ENCODE results near the gene NCKAP5. TPM values are rescaled to one million over a fixed set of nuclear protein-coding genes. Genes with fewer than 3 reads are reported as not detected.

The NCKAP5 gene
- total and polyA plus RNA-seq, 8 donors, result 4.0 to 22.1 (median 14.4) TPM

DNA sequence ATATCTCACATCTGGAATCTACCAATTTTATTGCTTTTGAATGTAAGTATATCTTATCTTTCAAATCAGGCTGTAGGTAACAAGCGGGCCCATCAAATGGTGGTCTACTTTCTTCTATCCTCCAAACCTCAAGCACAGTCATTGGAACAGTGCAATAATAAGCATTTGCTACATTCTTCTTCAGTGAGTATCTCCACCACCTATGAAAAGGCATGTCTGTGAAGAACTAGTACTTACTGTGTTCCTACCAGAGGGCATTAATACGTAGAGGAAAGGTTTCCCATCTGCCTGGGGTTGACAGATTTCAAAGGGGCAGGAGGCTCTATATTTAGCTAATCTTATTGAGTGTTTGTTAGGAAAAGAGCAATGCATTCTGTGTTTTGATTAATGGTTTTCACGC, 411.1 kb downstream of the NCKAP5 start:
- Histone ChIP-seq H3K27ac (no peak overlapping the region), H3K36me3 (no peaks in the 10 kb centered on the region), H3K4me1 (no peaks in the 10 kb centered on the region), H3K27me3 (no peaks in the 10 kb centered on the region), H3K4me3 (no peak overlapping the region), H3K9me3 (no peaks in the 10 kb centered on the region)
- ATAC-seq (no peak), DNase-seq (no peak)
- intact Hi-C loops (cut with DNase I), result no loop called here
- TF ChIP-seq, protein P1, sequence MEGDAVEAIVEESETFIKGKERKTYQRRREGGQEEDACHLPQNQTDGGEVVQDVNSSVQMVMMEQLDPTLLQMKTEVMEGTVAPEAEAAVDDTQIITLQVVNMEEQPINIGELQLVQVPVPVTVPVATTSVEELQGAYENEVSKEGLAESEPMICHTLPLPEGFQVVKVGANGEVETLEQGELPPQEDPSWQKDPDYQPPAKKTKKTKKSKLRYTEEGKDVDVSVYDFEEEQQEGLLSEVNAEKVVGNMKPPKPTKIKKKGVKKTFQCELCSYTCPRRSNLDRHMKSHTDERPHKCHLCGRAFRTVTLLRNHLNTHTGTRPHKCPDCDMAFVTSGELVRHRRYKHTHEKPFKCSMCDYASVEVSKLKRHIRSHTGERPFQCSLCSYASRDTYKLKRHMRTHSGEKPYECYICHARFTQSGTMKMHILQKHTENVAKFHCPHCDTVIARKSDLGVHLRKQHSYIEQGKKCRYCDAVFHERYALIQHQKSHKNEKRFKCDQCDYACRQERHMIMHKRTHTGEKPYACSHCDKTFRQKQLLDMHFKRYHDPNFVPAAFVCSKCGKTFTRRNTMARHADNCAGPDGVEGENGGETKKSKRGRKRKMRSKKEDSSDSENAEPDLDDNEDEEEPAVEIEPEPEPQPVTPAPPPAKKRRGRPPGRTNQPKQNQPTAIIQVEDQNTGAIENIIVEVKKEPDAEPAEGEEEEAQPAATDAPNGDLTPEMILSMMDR (IDR thresholded peaks at IDR 0.05), result no peak

DNA sequence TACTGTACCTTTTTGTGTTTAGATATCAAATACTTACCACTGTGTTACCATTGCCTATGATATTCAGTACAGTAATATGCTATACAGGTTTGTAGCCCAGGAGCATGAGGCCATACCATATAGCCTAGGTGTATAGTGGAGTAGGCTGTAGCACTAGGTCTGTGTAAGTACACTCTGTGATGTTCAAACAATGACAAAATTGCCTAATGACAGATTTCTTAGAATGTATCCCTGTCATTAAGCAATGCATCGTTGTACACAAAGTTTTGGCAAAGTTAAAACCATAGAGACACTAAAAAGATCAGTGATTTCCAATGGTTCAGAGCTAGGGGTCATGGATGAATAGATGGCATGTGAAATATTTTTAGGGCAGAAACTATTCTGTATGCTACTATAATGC, 415.5 kb downstream of the NCKAP5 start:
- no peak for ATAC-seq

DNA sequence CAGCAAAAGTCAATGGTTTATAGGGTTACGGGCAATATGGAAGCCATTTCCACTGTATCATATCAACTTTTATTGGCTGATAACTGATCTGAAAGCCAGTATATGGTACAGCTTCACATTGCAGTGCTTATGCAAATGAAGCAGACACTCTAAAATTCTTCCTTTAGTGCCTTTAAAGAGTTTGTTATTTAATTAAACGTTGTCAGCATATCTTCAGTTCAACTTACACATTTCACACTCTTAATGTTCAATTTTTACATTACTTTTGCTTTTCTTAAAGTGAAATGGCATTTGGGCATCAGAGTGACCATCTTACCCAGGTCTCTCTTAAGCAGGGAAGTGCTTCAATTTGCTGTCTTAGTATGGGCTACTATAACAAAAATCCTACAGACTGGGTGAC, 420.1 kb downstream of the NCKAP5 start:
- Histone ChIP-seq H3K27me3 (no peaks in the 10 kb centered on the region), H3K4me1 (no peaks in the 10 kb centered on the region), H3K9me3 (no peaks in the 10 kb centered on the region), H3K36me3 (no peaks in the 10 kb centered on the region), H3K27ac (no peak overlapping the region), H3K4me3 (no peak overlapping the region)
- TF ChIP-seq, protein P1 (IDR thresholded peaks at IDR 0.05), result no peak
- no peak for DNase-seq
- intact Hi-C loops (cut with DNase I), result no loop called here
- ATAC-seq, result no peak

More for the DNA sequence above, 415.5 kb downstream of the NCKAP5 start:
- no peak overlapping the region for H3K27ac ChIP-seq
- DNase-seq, result no peak
- no peaks in the 10 kb centered on the region for H3K36me3 ChIP-seq
- no peak overlapping the region for H3K4me3 ChIP-seq
- H3K4me1 ChIP-seq, result no peaks in the 10 kb centered on the region
- TF ChIP-seq, protein P1 (IDR thresholded peaks at IDR 0.05), result no peak
- intact Hi-C loops (cut with DNase I), result no loop called here
- no peaks in the 10 kb centered on the region for H3K27me3 ChIP-seq
- H3K9me3 ChIP-seq, result no peaks in the 10 kb centered on the region

DNA sequence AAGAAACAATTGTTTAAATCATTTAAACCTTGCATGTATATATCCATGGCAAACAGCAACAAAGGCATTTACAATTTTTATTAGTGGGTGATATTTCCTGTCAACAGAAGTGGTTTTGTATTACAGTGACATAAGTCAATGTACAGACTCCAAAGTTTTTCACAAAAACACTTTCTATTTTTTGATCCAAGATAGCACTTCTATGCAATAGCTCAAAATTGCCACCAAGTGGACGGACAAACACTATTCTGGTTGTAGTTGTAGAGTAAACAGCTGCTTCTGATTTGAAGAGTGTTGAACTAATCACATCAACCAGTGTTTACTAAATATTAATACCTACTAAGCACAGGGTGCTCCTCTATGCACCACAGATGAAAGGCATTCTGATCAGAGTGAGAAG, 421.4 kb downstream of the NCKAP5 start:
- H3K4me1 ChIP-seq, result no peaks in the 10 kb centered on the region
- TF ChIP-seq, protein P1 (IDR thresholded peaks at IDR 0.05), result no peak
- no peaks in the 10 kb centered on the region for H3K9me3 ChIP-seq
- DNase-seq, result peak in 1 of 4 donors; percentile 16
- no peak overlapping the region for H3K27ac ChIP-seq
- no peak overlapping the region for H3K4me3 ChIP-seq
- ATAC-seq, result no peak
- no peaks in the 10 kb centered on the region for H3K27me3 ChIP-seq
- intact Hi-C loops (cut with DNase I), result no loop called here
- no peaks in the 10 kb centered on the region for H3K36me3 ChIP-seq

DNA sequence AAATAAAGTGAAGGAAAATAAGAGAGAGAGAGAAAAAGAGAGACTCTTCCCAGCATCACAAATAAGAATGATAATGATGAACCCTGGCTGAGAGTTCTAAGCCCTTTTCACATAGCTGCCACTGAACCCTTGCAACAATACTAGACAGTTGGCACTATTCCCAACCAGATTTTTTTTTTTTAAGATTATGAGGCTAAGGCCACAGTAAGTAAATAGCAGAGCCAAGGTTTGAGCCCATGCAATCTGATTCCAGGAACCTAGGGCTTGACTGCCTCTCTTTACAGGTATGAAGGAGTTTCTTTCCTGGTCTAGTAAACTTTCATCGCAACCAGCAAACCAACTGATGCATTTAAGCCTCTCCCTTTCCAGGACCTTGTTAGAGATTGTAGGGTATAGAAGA, 424.6 kb downstream of the NCKAP5 start:
- Histone ChIP-seq H3K36me3 (no peaks in the 10 kb centered on the region), H3K27me3 (no peaks in the 10 kb centered on the region), H3K4me3 (no peak overlapping the region), H3K9me3 (no peaks in the 10 kb centered on the region), H3K4me1 (no peaks in the 10 kb centered on the region), H3K27ac (no peak overlapping the region)
- intact Hi-C loops (cut with DNase I), result no loop called here
- ATAC-seq, result no peak
- TF ChIP-seq, protein P1 (IDR thresholded peaks at IDR 0.05), result no peak
- peak in 1 of 4 donors; percentile 27 for DNase-seq
